Dendritic cell treated with granulocyte-macrophage colony-stimulating factor and Interleukin-4, amounts not matched to agents 40 ng/mL and 50 ng/mL, for 4 days (primary cell): ENCODE measurements around the gene GUCY2F.
A peak's percentile ranks its signal among the peaks of the same experiment; 100 is the strongest.

Experiments
- H3K27ac Mint-ChIP-seq: one replicate; pipeline ENCODE4 v1.8.0; 2022; ENCODE audit warnings: mild to moderate bottlenecking, mixed read lengths
- H3K27me3 Mint-ChIP-seq: one replicate; pipeline ENCODE4 v1.8.0; 2022; ENCODE audit warnings: mild to moderate bottlenecking, mixed read lengths
- H3K36me3 Mint-ChIP-seq: one replicate; pipeline ENCODE4 v1.8.0; 2022; ENCODE audit warnings: low read depth, mixed read lengths
- H3K4me1 Mint-ChIP-seq: one replicate; pipeline ENCODE4 v1.8.0; 2022; ENCODE audit warnings: low read depth, mixed read lengths
- H3K4me3 Mint-ChIP-seq: one replicate; pipeline ENCODE4 v1.8.0; 2022; ENCODE audit warnings: mild to moderate bottlenecking, moderate library complexity, mixed read lengths
- H3K9me3 Mint-ChIP-seq: one replicate; pipeline ENCODE4 v1.8.0; 2022; ENCODE audit warnings: mixed read lengths
- intact Hi-C: fragments of 100-400 bp; cut with micrococcal nuclease; formaldehyde crosslinking; loops from one replicate; pipeline ENCODE4 v1.15.0; 2022

Gene GUCY2F

GRCh38 chrX:109374262-109374960, 107.5 kb downstream of the GUCY2F start:
- Mint-ChIP-seq H3K27me3 (peaks cover 6% of the 10 kb centered on the region), H3K9me3 (no peaks in the 10 kb centered on the region), H3K4me3 (no peak overlapping the region), H3K27ac (no peak overlapping the region), H3K36me3 (no peaks in the 10 kb centered on the region), H3K4me1 (peaks cover 15% of the 10 kb centered on the region)
- intact Hi-C loops = no loop called here

GRCh38 chrX:109373468-109373867, 108.4 kb downstream of the GUCY2F start:
- intact Hi-C loops = no loop called here
- Mint-ChIP-seq H3K27ac (no peak overlapping the region), H3K4me3 (no peak overlapping the region), H3K36me3 (no peaks in the 10 kb centered on the region), H3K4me1 (peaks cover 15% of the 10 kb centered on the region), H3K9me3 (no peaks in the 10 kb centered on the region), H3K27me3 (peaks cover 6% of the 10 kb centered on the region)

GRCh38 chrX:109372716-109373115, 109.2 kb downstream of the GUCY2F start:
- Mint-ChIP-seq H3K4me1 (peaks cover 15% of the 10 kb centered on the region), H3K36me3 (no peaks in the 10 kb centered on the region), H3K27me3 (peaks cover 6% of the 10 kb centered on the region), H3K4me3 (no peak overlapping the region), H3K9me3 (no peaks in the 10 kb centered on the region), H3K27ac (no peak overlapping the region)
- intact Hi-C loops = no loop called here

GRCh38 chrX:109372291-109372690, 109.6 kb downstream of the GUCY2F start:
- Mint-ChIP-seq H3K4me1 (peaks cover 15% of the 10 kb centered on the region), H3K9me3 (no peaks in the 10 kb centered on the region), H3K4me3 (no peak overlapping the region), H3K27ac (no peak overlapping the region), H3K27me3 (peaks cover 6% of the 10 kb centered on the region), H3K36me3 (no peaks in the 10 kb centered on the region)
- intact Hi-C loops = no loop called here

GRCh38 chrX:109362101-109362500, 119.8 kb downstream of the GUCY2F start:
- Mint-ChIP-seq H3K4me1 (peaks cover 9% of the 10 kb centered on the region), H3K27ac (no peak overlapping the region)

GRCh38 chrX:109360301-109360700, 121.6 kb downstream of the GUCY2F start:
- H3K4me1 Mint-ChIP-seq = peaks cover 16% of the 10 kb centered on the region
- H3K9me3 Mint-ChIP-seq = no peaks in the 10 kb centered on the region
- H3K4me3 Mint-ChIP-seq = no peak overlapping the region
- no peaks in the 10 kb centered on the region for H3K36me3 Mint-ChIP-seq
- intact Hi-C loops = no loop called here
- H3K27me3 Mint-ChIP-seq = no peaks in the 10 kb centered on the region
- peak overlapping the region; percentile 34 for H3K27ac Mint-ChIP-seq

More at GRCh38 chrX:109362101-109362500, 119.8 kb downstream of the GUCY2F start:
- H3K36me3 Mint-ChIP-seq = no peaks in the 10 kb centered on the region
- no peaks in the 10 kb centered on the region for H3K9me3 Mint-ChIP-seq
- no peaks in the 10 kb centered on the region for H3K27me3 Mint-ChIP-seq
- intact Hi-C loops = no loop called here
- no peak overlapping the region for H3K4me3 Mint-ChIP-seq

GRCh38 chrX:109357706-109358105, 124.2 kb downstream of the GUCY2F start:
- Mint-ChIP-seq H3K36me3 (no peaks in the 10 kb centered on the region), H3K4me3 (no peak overlapping the region), H3K27me3 (no peaks in the 10 kb centered on the region), H3K27ac (no peak overlapping the region), H3K9me3 (no peaks in the 10 kb centered on the region), H3K4me1 (peaks cover 21% of the 10 kb centered on the region)
- intact Hi-C loops = no loop called here

- no peaks in the 10 kb centered on the region for H3K36me3 Mint-ChIP-seq
- intact Hi-C loops = no loop called here
- no peaks in the 10 kb centered on the region for H3K27me3 Mint-ChIP-seq
- H3K4me1 Mint-ChIP-seq = peaks cover 29% of the 10 kb centered on the region
- no peak overlapping the region for H3K27ac Mint-ChIP-seq
- no peaks in the 10 kb centered on the region for H3K9me3 Mint-ChIP-seq
- H3K4me3 Mint-ChIP-seq = no peak overlapping the region
These were observed 125.2 kb downstream of the GUCY2F start for GRCh38 chrX:109356684-109357083.

GRCh38 chrX:109352066-109352588, 129.8 kb downstream of the GUCY2F start:
- Mint-ChIP-seq H3K36me3 (no peaks in the 10 kb centered on the region), H3K27me3 (no peaks in the 10 kb centered on the region), H3K4me1 (peaks cover 40% of the 10 kb centered on the region), H3K27ac (peak overlapping the region; percentile 48), H3K4me3 (no peak overlapping the region), H3K9me3 (no peaks in the 10 kb centered on the region)
- intact Hi-C loops = no loop called here

GRCh38 chrX:109351557-109351956, 130.3 kb downstream of the GUCY2F start:
- intact Hi-C loops = no loop called here
- Mint-ChIP-seq H3K27ac (peak overlapping the region; percentile 48), H3K36me3 (no peaks in the 10 kb centered on the region), H3K4me1 (peaks cover 46% of the 10 kb centered on the region), H3K4me3 (no peak overlapping the region), H3K27me3 (no peaks in the 10 kb centered on the region), H3K9me3 (no peaks in the 10 kb centered on the region)

- Mint-ChIP-seq H3K4me1 (peaks cover 44% of the 10 kb centered on the region), H3K27me3 (no peaks in the 10 kb centered on the region), H3K27ac (no peak overlapping the region), H3K4me3 (no peak overlapping the region), H3K36me3 (no peaks in the 10 kb centered on the region), H3K9me3 (no peaks in the 10 kb centered on the region)
- intact Hi-C loops = no loop called here
These were observed 131.3 kb downstream of the GUCY2F start for GRCh38 chrX:109350551-109350950.

GRCh38 chrX:109350051-109350450, 131.8 kb downstream of the GUCY2F start:
- Mint-ChIP-seq H3K36me3 (no peaks in the 10 kb centered on the region), H3K27me3 (no peaks in the 10 kb centered on the region), H3K4me3 (no peak overlapping the region), H3K4me1 (peaks cover 39% of the 10 kb centered on the region), H3K27ac (no peak overlapping the region), H3K9me3 (no peaks in the 10 kb centered on the region)
- intact Hi-C loops = no loop called here

- Mint-ChIP-seq H3K36me3 (no peaks in the 10 kb centered on the region), H3K4me3 (no peak overlapping the region), H3K4me1 (peaks cover 32% of the 10 kb centered on the region), H3K9me3 (no peaks in the 10 kb centered on the region), H3K27ac (no peak overlapping the region), H3K27me3 (no peaks in the 10 kb centered on the region)
- intact Hi-C loops = no loop called here
These were observed 134.3 kb downstream of the GUCY2F start for GRCh38 chrX:109347632-109348031.

- Mint-ChIP-seq H3K4me1 (peaks cover 22% of the 10 kb centered on the region), H3K27ac (no peak overlapping the region), H3K36me3 (no peaks in the 10 kb centered on the region), H3K9me3 (no peaks in the 10 kb centered on the region), H3K4me3 (no peak overlapping the region), H3K27me3 (no peaks in the 10 kb centered on the region)
- intact Hi-C loops = no loop called here
These were observed 135.4 kb downstream of the GUCY2F start for GRCh38 chrX:109346491-109346890.

- no peak overlapping the region for H3K27ac Mint-ChIP-seq
- H3K4me3 Mint-ChIP-seq = no peak overlapping the region
- no peaks in the 10 kb centered on the region for H3K36me3 Mint-ChIP-seq
- no peaks in the 10 kb centered on the region for H3K27me3 Mint-ChIP-seq
- peaks cover 17% of the 10 kb centered on the region for H3K4me1 Mint-ChIP-seq
- H3K9me3 Mint-ChIP-seq = no peaks in the 10 kb centered on the region
- intact Hi-C loops = no loop called here
These were observed 136.0 kb downstream of the GUCY2F start for GRCh38 chrX:109345856-109346255.
